ENCODE measurements around the gene NPEPPS.
"Not testable (repeated sequence)": the region's sequence is repeated elsewhere in the genome, so short reads cannot be mapped to it uniquely, and the experiment has no call there.

The NPEPPS gene

GRCh38 chr17:47561698-47562405 is 30.9 kb downstream of the NPEPPS start:
- not testable (repeated sequence) for DNase-seq (ENCODE audit: low read depth in 1 of 2, low spot score in 1 of 2)

DNA sequence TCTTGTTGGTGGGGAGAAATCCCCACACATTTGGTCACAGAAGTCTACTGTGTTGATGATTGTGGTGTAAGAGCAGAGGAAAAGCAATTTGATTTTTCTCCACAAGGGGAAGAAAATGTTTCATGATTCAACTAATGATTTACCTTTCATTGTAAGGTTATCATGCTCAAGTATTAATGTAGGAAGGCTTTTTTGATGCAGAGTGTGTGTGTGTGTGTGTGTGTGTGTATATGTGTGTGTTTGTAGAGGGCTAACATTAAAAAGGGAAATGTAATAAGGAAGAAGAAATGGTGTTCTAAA is 31.4 kb downstream of the NPEPPS start:
- DNase-seq (ENCODE audit: low read depth in 1 of 2, low spot score in 1 of 2): not testable (repeated sequence)

- not testable (repeated sequence) for DNase-seq (ENCODE audit: low read depth in 1 of 2, low spot score in 1 of 2)
These were observed 36.4 kb downstream of the NPEPPS start for GRCh38 chr17:47567261-47567660.

GRCh38 chr17:47572561-47572960 is 41.7 kb downstream of the NPEPPS start:
- DNase-seq (ENCODE audit: low read depth in 1 of 2, low spot score in 1 of 2): not testable (repeated sequence)

- not testable (repeated sequence) for DNase-seq (ENCODE audit: low read depth in 1 of 2, low spot score in 1 of 2)
These were observed 51.5 kb downstream of the NPEPPS start for GRCh38 chr17:47582416-47582815.

DNA sequence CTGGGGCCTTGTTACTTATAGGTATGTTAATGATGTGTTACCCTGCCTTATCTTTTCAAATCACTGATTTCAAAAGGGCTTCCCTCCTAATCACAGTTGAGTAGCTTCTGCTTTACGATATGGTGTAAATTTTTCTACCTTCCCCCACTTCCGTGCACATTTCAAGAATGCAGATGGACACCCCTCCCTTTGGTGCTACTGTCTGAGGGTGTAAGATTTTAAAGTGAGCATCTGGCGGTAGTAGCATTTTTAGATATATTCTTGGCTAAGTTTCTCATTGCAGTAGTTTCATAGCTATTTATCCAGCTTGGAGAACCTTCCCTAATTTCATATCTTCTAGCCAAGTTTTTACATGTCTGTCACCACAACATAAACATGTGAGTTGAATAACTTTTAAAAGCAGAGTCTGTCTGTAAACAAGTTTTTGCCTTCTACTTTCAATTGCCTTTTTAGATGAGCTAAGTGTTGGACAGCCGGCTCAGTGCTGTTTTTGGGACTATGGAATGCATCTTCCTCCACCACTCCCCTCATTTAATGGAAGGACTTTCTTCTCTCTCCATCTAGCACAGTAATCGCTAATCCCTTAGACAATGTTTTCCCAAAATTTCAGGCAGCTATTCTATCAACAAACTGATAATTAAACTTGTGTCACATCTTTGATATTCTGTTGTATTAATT is 55.6 kb downstream of the NPEPPS start:
- not testable (repeated sequence) for DNase-seq (ENCODE audit: low read depth in 1 of 2, low spot score in 1 of 2)

DNA sequence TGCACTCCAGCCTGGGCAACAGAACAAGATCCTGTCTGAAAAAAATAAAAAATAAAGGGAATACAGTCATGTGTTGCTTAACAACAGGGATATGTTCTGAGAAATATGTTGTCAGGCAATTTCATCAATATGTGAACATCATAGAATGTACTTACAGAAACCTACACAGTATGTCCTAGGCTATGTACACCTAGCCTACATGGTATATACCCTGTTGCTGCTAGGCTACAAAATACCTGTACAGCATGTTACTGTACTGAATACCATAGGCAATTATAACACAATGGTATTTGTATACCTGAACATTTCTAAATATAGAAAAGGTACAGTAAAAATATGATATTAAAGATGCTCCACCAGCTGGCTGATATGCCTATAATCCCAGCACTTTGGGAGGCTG is 62.6 kb downstream of the NPEPPS start:
- DNase-seq (ENCODE audit: low read depth in 1 of 2, low spot score in 1 of 2): not testable (repeated sequence)

DNA sequence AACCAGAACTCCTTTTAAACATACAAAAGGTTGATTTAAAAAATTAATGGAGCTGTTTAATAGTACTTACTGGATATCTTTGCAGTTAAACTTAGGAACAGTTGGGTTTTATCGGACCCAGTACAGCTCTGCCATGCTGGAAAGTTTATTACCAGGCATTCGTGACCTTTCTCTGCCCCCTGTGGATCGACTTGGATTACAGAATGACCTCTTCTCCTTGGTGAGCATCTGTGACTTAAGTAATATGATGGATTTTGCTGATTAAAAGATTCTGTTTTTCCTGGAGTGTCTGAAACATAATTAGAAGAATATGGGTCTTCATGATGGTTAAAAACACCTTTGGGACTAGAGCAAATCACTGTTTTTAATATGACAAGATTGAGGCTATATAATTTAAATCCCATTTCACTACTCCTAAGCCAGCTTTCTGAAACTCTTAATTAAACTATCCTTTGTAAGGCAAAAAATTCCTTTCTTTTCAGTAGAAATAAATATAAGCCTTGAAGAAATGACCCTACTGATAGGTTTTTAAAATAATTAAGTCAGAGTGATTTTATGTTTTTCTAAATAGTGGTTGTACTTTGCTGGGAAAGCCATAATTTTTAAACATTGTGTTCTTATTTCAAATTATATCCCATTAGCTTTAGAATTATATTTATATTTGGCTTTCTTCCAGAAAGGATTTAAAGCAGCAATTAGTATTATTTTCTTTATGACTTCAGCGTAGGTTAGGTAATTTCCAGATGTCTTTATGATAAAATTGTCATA is 73.1 kb downstream of the NPEPPS start:
- DNase-seq (ENCODE audit: low read depth in 1 of 2, low spot score in 1 of 2): no peak

DNA sequence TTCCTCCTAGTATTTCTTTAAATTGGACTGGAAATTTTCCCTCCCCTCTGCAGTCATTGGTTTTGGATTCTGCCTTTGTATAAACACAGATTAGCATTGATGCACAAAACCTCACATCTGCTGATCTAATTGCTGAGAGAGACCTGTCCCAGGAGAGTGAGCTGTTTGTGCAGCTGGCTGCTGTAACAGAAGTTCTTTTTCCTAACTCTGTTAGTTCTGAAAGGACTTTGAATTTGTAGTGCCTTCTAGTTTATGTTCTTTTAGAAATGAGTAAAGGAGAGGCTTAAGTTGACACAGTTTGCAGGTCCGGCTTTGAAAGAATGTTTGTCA is 73.7 kb downstream of the NPEPPS start:
- no peak for DNase-seq (ENCODE audit: low read depth in 1 of 2, low spot score in 1 of 2)

- DNase-seq (ENCODE audit: low read depth in 1 of 2, low spot score in 1 of 2): no peak
These were observed 74.1 kb downstream of the NPEPPS start for GRCh38 chr17:47605011-47605410.

GRCh38 chr17:47607481-47607880 is 76.6 kb downstream of the NPEPPS start:
- DNase-seq (ENCODE audit: low read depth in 1 of 2, low spot score in 1 of 2): no peak

DNA sequence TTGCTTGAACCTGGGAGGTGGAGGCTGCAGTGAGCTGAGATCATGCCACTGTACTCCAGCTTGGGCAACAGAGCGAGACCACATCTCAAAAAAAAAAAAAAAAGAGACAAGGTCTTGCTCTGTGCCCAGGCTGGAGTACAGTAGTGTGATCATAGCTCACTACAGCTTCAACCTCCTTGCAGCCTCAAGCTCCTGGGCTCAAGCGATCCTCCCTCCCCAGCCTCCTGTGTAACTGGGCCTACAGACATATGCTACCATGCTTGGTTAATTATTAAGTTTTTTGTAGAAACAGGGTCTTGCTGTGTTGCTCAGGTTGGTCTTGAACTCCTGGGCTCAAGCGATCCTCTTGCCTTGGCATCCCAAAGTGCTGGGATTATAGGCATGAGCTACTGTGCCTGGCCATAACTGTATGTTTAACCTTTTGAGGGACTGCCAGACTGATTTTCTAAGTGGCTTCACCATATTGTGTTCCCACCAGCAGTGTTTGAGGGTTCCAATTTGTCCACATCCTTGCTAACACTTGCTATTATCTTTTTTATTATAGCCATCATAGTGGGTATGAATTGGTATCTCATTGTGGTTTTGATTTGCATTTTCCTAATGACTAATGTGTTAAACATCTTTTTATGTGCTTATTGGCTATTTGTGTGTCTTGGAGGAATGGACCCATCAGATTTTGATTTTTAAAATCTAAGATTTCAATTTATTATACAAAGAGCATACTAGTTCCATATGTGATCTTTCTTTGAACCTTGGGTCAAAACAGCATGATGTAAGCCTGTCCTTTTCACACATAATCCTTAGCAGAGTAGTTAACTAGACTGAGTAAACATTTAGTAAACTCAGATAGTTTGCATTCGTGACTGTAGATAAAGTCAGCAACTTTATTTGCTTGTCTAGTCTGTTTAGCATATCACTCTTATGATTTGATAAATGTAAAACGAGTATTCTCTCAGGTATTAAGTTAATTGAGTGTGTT is 80.8 kb downstream of the NPEPPS start:
- no peak for DNase-seq (ENCODE audit: low read depth in 1 of 2, low spot score in 1 of 2)

DNA sequence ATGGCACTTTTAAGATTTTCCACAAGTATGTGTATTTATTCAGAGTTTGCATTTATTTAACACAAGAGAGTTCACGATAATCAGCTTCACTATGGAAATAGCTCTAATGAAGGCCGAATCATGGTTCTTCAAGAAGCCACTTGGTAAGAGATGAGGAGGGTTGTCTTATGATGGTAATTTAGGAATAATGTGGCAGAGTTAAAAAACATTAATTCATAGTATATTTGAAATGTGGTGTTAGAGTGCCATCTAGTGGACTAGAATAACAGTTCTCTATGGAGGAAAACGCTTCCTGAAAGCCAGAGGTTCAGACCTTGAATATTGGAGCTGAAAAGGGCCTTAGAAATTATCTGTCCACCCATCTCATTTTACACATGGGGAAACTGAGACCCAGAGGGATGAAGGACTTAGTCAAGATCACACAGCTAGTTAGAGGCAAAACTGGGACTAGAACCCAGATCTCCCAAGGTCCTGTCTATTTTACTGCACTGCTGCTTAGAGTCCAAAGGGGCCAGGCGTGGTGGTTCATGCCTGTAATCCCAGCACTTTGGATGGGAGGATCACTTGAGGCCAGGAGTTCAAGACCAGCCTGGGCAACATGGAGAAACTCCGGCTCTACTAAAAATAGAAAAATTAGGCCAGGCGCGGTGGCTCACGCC is 85.0 kb downstream of the NPEPPS start:
- peak in 1 of 2 donors; percentile 10 for DNase-seq (ENCODE audit: low read depth in 1 of 2, low spot score in 1 of 2)

DNA sequence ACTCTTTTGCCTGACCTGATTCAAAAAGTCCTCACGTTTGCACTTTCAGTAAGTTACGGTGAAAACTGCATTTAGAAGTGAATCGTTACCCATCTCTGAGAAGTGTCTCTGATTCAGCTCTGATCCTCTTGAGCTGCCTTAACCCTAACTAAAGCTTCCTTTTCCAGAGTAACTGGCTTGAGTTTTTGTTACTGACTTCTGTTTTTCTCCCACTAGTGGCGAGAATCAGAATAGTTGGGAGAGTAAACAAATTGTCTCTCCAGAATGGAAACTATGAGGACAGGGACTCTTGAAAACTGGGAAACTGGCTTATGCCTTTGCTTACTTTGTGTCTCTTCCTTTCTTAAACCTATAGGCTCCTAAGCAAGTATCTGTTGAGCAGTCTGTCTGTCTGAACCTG is 87.5 kb downstream of the NPEPPS start:
- no peak for DNase-seq (ENCODE audit: low read depth in 1 of 2, low spot score in 1 of 2)

DNA sequence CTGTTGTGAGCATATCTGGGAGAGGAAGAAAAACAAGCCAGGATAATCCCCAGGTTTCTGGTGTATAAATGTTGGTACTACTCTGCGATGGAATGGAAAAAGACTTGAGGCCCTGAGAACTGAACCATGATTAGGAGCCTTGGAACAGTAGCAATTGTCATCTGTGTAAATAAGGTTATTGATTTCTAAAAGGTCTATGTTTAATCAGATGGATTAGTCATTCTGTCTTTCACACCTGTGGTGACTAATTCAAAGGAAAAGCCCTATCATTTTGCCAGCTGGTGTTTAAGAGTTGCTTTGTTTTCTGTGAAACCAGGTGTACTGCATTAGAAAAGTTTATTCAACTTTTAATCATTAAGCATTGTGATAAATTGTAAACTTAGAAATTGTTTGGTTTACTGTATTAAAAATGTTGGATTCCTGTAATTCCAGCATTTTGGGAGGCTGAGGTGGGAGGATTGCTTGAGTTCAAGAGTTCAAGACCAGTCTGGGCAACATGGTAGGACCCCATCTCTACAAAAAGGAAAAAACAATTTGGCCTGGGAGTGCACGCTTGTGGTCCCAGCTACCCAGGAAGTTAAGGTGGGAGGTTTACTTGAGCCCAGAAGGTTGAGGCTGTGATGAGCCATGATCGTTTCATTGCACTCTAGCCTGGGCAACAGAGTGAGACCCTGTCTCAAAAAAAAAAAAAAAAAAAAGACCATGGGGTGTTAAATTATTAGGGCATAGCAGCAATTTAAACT is 89.8 kb downstream of the NPEPPS start:
- DNase-seq (ENCODE audit: low read depth in 1 of 2, low spot score in 1 of 2): no peak

- no peak for DNase-seq (ENCODE audit: low read depth in 1 of 2, low spot score in 1 of 2)
These were observed 90.6 kb downstream of the NPEPPS start for GRCh38 chr17:47621293-47622179.

DNA sequence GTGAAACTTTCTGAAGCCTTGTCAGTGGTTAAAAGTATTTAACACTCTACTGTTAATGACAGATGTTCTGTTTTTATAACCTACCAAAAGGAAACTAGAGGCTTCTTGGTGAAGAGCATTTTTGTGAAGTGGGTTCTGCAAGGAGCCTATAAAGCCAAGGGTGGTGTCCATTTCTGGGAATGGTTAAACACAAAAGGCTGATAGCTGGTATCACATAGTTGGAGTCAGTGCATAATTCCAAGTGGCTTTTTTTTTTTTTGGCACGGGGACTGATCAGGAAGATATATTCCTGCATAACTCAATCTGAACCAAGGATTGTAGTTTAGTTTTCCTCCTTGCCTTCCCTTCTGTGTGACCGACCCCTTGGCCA is 91.3 kb downstream of the NPEPPS start:
- no peak for DNase-seq (ENCODE audit: low read depth in 1 of 2, low spot score in 1 of 2)

DNA sequence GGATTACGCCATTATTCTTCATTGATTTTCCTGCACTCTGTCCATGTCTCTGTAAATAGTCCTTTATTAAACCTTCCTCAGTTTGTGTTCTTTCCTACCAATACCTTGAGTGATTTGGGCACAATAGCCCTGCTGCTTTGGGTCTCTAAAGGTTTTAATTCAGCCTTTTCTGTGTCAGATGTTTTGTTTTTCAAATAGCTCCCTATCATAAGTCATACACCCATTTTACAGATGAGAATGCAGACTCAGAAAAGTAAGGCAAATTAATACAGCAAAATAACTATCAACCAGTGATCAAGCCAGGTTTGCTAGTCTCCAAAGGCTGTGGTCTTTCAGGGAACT is 93.8 kb downstream of the NPEPPS start:
- no peak for DNase-seq (ENCODE audit: low read depth in 1 of 2, low spot score in 1 of 2)

DNA sequence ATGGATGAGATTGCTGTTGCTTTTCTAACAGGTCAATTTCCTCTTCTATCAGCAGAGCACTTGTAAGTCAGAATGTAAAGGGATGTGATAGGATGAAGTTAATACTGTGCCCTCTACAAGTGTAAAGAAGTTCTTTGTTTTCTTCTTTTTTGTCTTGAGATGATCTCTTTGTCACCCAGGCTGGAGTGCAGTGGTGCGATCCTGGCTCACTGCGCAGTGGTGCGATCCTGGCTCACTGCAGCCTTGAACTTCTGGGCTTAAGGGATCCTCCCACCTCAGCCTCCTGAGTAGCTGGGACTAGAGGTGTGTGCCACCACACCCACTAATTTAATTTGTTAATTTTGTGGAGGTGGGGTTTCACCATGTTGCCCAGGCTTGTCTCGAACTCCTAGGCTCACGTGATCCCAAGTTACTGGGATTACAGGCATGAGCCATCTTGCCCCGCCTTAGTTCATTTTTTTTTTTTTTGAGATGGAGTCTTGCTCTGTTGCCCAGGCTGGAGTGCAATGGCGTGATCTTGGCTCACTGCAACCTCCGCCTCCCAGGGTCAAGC is 97.2 kb downstream of the NPEPPS start:
- DNase-seq (ENCODE audit: low read depth in 1 of 2, low spot score in 1 of 2): no peak

Data from activated CD4-positive, alpha-beta T cell treated with anti-CD3 and anti-CD28 coated beads, Interleukin-2, amount 50 U/mL, for 24 hours (primary cell).